Stimulated activated CD8-positive, alpha-beta memory T cell treated with anti-CD3 and anti-CD28 coated beads, Interleukin-7, amount 100 ng/mL, for 1 hour (primary cell): ENCODE data around the gene ZRANB3.

Experiments
- DNase-seq, 2 donors: peaks; one replicate each; pipeline ENCODE4 v3.0.0-alpha.2; 2020; ENCODE audit warnings: low read depth in 2 of 2

The ZRANB3 gene

GRCh38 chr2:135252805-135253458 is 278.1 kb downstream of the ZRANB3 start:
- no peak for DNase-seq

GRCh38 chr2:135248611-135249010 is 282.4 kb downstream of the ZRANB3 start:
- no peak for DNase-seq

- DNase-seq = no peak
Observed at GRCh38 chr2:135246711-135247270, 284.2 kb downstream of the ZRANB3 start.

GRCh38 chr2:135245071-135245470 is 285.9 kb downstream of the ZRANB3 start:
- DNase-seq = no peak

- DNase-seq = no peak
Observed at GRCh38 chr2:135238651-135239050, 292.4 kb downstream of the ZRANB3 start.

GRCh38 chr2:135230150-135230549 is 300.9 kb downstream of the ZRANB3 start:
- no peak for DNase-seq

GRCh38 chr2:135227386-135227785 is 303.6 kb downstream of the ZRANB3 start:
- no peak for DNase-seq

GRCh38 chr2:135226961-135227360 is 304.1 kb downstream of the ZRANB3 start:
- no peak for DNase-seq

GRCh38 chr2:135225781-135226180 is 305.2 kb downstream of the ZRANB3 start:
- no peak for DNase-seq

- DNase-seq = no peak
Observed at GRCh38 chr2:135219226-135219625, 311.8 kb downstream of the ZRANB3 start.

GRCh38 chr2:135218426-135218825 is 312.6 kb downstream of the ZRANB3 start:
- DNase-seq = no peak

GRCh38 chr2:135212757-135213156 is 318.3 kb downstream of the ZRANB3 start:
- DNase-seq = no peak

- DNase-seq = no peak
Observed at GRCh38 chr2:135208016-135208415, 323.0 kb downstream of the ZRANB3 start.

GRCh38 chr2:135203944-135204343 is 327.1 kb downstream of the ZRANB3 start:
- no peak for DNase-seq

GRCh38 chr2:135202751-135203150 is 328.3 kb downstream of the ZRANB3 start:
- DNase-seq = no peak

- no peak for DNase-seq
Observed at GRCh38 chr2:135198481-135198880, 332.5 kb downstream of the ZRANB3 start.

- no peak for DNase-seq
Observed at GRCh38 chr2:135190799-135191198, 340.2 kb downstream of the ZRANB3 start.

GRCh38 chr2:135189148-135189547 is 341.9 kb downstream of the ZRANB3 start:
- no peak for DNase-seq

GRCh38 chr2:135187270-135187669 is 343.7 kb downstream of the ZRANB3 start:
- DNase-seq = no peak

GRCh38 chr2:135186054-135186453 is 345.0 kb downstream of the ZRANB3 start:
- DNase-seq = no peak

- DNase-seq = no peak
Observed at GRCh38 chr2:135183822-135184221, 347.2 kb downstream of the ZRANB3 start.

- no peak for DNase-seq
Observed at GRCh38 chr2:135182601-135183000, 348.4 kb downstream of the ZRANB3 start.

- DNase-seq = no peak
Observed at GRCh38 chr2:135182190-135182589, 348.8 kb downstream of the ZRANB3 start.

GRCh38 chr2:135179689-135180088 is 351.3 kb downstream of the ZRANB3 start:
- DNase-seq = no peak
